HEK293 (cell line): ENCODE measurements around the gene PCSK5.

Experiments
- CTCF ChIA-PET: fragments of 350-600 bp; formaldehyde crosslinking; extraction: SDS; loops from one replicate; lab custom pipeline; 2021; ENCODE audit warnings: antibody characterized with exemption; lab: Yijun Ruan, JAX
- POLR2A ChIA-PET: fragments of 300-600 bp; formaldehyde crosslinking; extraction: SDS; loops from one replicate; lab custom pipeline; 2020; ENCODE audit warnings: antibody characterized with exemption, inconsistent platforms; lab: Yijun Ruan, JAX
- H3K27ac ChIP-seq: fragments of 200-500 bp; sonication (Bioruptor generic); 2 replicates; pipeline ENCODE4 v1.5.1; 2014; ENCODE audit warnings: low read depth, low read length, control low read depth, inconsistent platforms; ENCODE audit errors: extremely low read depth
- H3K36me3 ChIP-seq, 2 experiments: fragments of 200-500 bp in 1 of 2; sonication (Bioruptor generic) in 1 of 2; 1 replicate in 1 of 2; 2 replicates in 1 of 2; pipeline ENCODE4 v1.5.1; 2014 to 2017; ENCODE audit warnings: inconsistent platforms in 2 of 2, low read length in 2 of 2; ENCODE audit not compliant: control insufficient read depth in 2 of 2, insufficient read depth in 1 of 2
- H3K4me1 ChIP-seq: fragments of 200-500 bp; sonication (Bioruptor generic); 2 replicates; pipeline ENCODE4 v1.5.1; 2014; ENCODE audit warnings: mild to moderate bottlenecking, low read length, inconsistent platforms; ENCODE audit not compliant: control insufficient read depth, insufficient read depth
- H3K4me3 ChIP-seq: 2 replicates; pipeline ENCODE4 v1.5.1; 2011; ENCODE audit warnings: low read depth, mild to moderate bottlenecking, control low read depth, low read length, moderate library complexity
- H3K9me3 ChIP-seq: fragments of 200-500 bp; sonication (Bioruptor generic); 2 replicates; pipeline ENCODE4 v1.5.1; 2014; ENCODE audit warnings: low read depth, low read length, inconsistent platforms; ENCODE audit not compliant: control insufficient read depth, insufficient read depth
- GLI2 ChIP-seq: fragments of 450-650 bp; formaldehyde crosslinking; IDR thresholded peaks from 2 replicates; pipeline ENCODE4; 2017; ENCODE audit warnings: missing biosample characterization, missing genetic modification characterization, low read depth, borderline replicate concordance
- MYNN ChIP-seq: fragments of 450-650 bp; formaldehyde crosslinking; IDR thresholded peaks from 2 replicates; pipeline ENCODE4 v1.5.1; 2016; ENCODE audit warnings: missing biosample characterization, missing genetic modification characterization, borderline replicate concordance
- SALL2 ChIP-seq: fragments of 450-650 bp; formaldehyde crosslinking; IDR thresholded peaks from 2 replicates; pipeline ENCODE4 v1.5.0; 2017; ENCODE audit warnings: missing biosample characterization, mild to moderate bottlenecking, missing genetic modification characterization, borderline replicate concordance
- SP7 ChIP-seq: fragments of 450-650 bp; formaldehyde crosslinking; IDR thresholded peaks from 2 replicates; pipeline ENCODE4 v1.5.1; 2016; ENCODE audit warnings: missing biosample characterization, missing genetic modification characterization
- TRIM28 ChIP-seq: IDR thresholded peaks from 2 replicates; pipeline ENCODE4 v1.6.1; 2011; ENCODE audit warnings: low read length, control low read depth, borderline replicate concordance
- YY2 ChIP-seq: fragments of 450-650 bp; formaldehyde crosslinking; IDR thresholded peaks from 2 replicates; pipeline ENCODE4 v1.5.1; 2016; ENCODE audit warnings: missing biosample characterization, missing genetic modification characterization
- ZBTB7A ChIP-seq: fragments of 450-650 bp; formaldehyde crosslinking; IDR thresholded peaks from 2 replicates; pipeline ENCODE4 v1.5.1; 2016; ENCODE audit warnings: low read depth, missing biosample characterization, missing genetic modification characterization
- ZFP3 ChIP-seq: fragments of 450-650 bp; formaldehyde crosslinking; IDR thresholded peaks from 2 replicates; pipeline ENCODE4 v1.5.1; 2016; ENCODE audit warnings: low read depth, missing biosample characterization, missing genetic modification characterization
- ZFP69B ChIP-seq: fragments of 450-650 bp; formaldehyde crosslinking; IDR thresholded peaks from 2 replicates; pipeline ENCODE4 v1.5.1; 2016; ENCODE audit warnings: missing biosample characterization, missing genetic modification characterization
- ZNF140 ChIP-seq: fragments of 450-650 bp; formaldehyde crosslinking; IDR thresholded peaks from 2 replicates; pipeline ENCODE4 v1.5.1; 2016; ENCODE audit warnings: missing biosample characterization, missing genetic modification characterization
- ZNF157 ChIP-seq: fragments of 450-650 bp; formaldehyde crosslinking; IDR thresholded peaks from 2 replicates; pipeline ENCODE4 v1.5.1; 2016; ENCODE audit warnings: missing biosample characterization, missing genetic modification characterization
- ZNF174 ChIP-seq: fragments of 450-650 bp; formaldehyde crosslinking; IDR thresholded peaks from 2 replicates; pipeline ENCODE4 v1.5.0; 2017; ENCODE audit warnings: missing biosample characterization, mild to moderate bottlenecking, missing genetic modification characterization
- ZNF223 ChIP-seq: fragments of 450-650 bp; formaldehyde crosslinking; IDR thresholded peaks from 2 replicates; pipeline ENCODE4 v1.5.1; 2016; ENCODE audit warnings: missing biosample characterization, missing genetic modification characterization
- ZNF26 ChIP-seq: fragments of 450-650 bp; formaldehyde crosslinking; IDR thresholded peaks from 2 replicates; pipeline ENCODE4 v1.5.1; 2016; ENCODE audit warnings: missing biosample characterization, missing genetic modification characterization
- ZNF398 ChIP-seq: fragments of 450-650 bp; formaldehyde crosslinking; IDR thresholded peaks from 2 replicates; pipeline ENCODE4 v1.5.1; 2017; ENCODE audit warnings: missing biosample characterization, missing genetic modification characterization
- ZNF404 ChIP-seq: fragments of 450-650 bp; formaldehyde crosslinking; IDR thresholded peaks from 2 replicates; pipeline ENCODE4 v1.5.1; 2017; ENCODE audit warnings: missing biosample characterization, missing genetic modification characterization
- ZNF561 ChIP-seq: fragments of 450-650 bp; IDR thresholded peaks from 2 replicates; pipeline ENCODE4 v1.5.1; 2018; ENCODE audit warnings: missing biosample characterization, missing genetic modification characterization, borderline replicate concordance
- ZNF571 ChIP-seq: fragments of 450-650 bp; formaldehyde crosslinking; IDR thresholded peaks from 2 replicates; pipeline ENCODE4 v1.5.0; 2017; ENCODE audit warnings: missing biosample characterization, missing genetic modification characterization
- ZNF585B ChIP-seq: fragments of 450-650 bp; formaldehyde crosslinking; IDR thresholded peaks from 2 replicates; pipeline ENCODE4 v1.5.1; 2016; ENCODE audit warnings: missing biosample characterization, missing genetic modification characterization
- ZNF624 ChIP-seq: fragments of 450-650 bp; formaldehyde crosslinking; IDR thresholded peaks from 2 replicates; pipeline ENCODE4 v1.5.1; 2017; ENCODE audit warnings: missing biosample characterization, missing genetic modification characterization
- ZNF792 ChIP-seq: fragments of 450-650 bp; formaldehyde crosslinking; IDR thresholded peaks from 2 replicates; pipeline ENCODE4 v1.5.1; 2016; ENCODE audit warnings: missing biosample characterization, missing genetic modification characterization
- TF ChIP-seq, protein P1 (sequence below): fragments of 450-650 bp; formaldehyde crosslinking; IDR thresholded peaks from 2 replicates; pipeline ENCODE4 v1.5.1; 2016; ENCODE audit warnings: missing biosample characterization, missing genetic modification characterization, borderline replicate concordance
- TF ChIP-seq, protein P2 (sequence below): fragments of 450-650 bp; formaldehyde crosslinking; IDR thresholded peaks from 2 replicates; pipeline ENCODE4 v1.5.1; 2016; ENCODE audit warnings: missing biosample characterization, missing genetic modification characterization

PCSK5 gene

DNA sequence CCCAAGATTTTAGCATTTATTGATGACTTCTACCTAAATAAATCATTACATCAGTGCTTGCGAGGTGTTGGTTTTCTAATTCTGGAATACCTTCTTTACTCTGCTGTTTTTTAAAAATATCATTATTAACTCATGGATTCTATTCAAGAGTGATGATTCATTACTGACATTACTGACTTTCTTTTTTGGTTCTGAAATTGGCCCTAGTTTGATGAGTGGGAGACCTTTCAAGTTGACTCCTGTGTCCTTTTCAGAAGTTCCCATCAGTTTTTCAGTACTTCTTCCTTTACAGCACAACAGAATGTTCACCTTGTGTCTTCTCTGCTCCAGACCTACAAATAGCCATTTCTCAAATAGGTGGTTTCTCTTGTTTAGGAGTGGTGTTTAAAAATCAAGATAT lies 114.1 kb downstream of the PCSK5 start:
- H3K4me1 ChIP-seq = no peaks in the 10 kb centered on the region
- H3K9me3 ChIP-seq = no peaks in the 10 kb centered on the region
- H3K36me3 ChIP-seq = no peaks in the 10 kb centered on the region
- H3K27ac ChIP-seq = no peak overlapping the region
- ChIA-PET CTCF (no interaction called here), POLR2A (no interaction called here)
- no peak overlapping the region for H3K4me3 ChIP-seq
- no peak for TF ChIP-seq ZNF571 (tag by site-specific recombination)
- no peak for TF ChIP-seq SP7
- no peak for TF ChIP-seq MYNN (tag by site-specific recombination)
- TF ChIP-seq TRIM28 = no peak
- TF ChIP-seq SALL2 (tag by site-specific recombination) = no peak

DNA sequence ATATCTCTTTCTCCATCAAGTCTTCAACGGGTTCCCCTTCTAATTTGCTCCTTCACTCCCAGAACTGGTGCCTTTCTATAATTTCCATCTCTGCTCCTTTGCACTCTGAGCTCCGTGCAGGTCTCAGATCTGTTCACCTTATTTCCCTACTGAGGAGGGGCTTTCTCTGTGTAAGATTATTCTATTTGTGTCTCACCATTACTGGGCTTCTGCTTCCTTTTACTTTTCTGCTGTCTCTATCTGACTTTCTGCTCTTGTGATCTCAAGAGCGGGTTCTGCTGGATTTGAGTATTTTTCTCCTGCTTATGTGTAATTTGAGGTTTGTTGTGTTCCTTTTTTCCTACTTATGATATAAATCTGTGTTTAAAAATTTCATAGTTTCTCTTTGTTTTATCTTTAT lies 117.5 kb downstream of the PCSK5 start:
- Histone ChIP-seq H3K36me3 (no peaks in the 10 kb centered on the region), H3K4me1 (no peaks in the 10 kb centered on the region), H3K9me3 (no peaks in the 10 kb centered on the region), H3K4me3 (no peak overlapping the region), H3K27ac (no peak overlapping the region)
- TF ChIP-seq ZNF792 (tag by site-specific recombination) (no peak), ZBTB7A (tag by site-specific recombination) (no peak), ZFP69B (no peak), ZNF398 (tag by site-specific recombination) (no peak), YY2 (tag by site-specific recombination) (no peak), ZFP3 (tag by site-specific recombination) (no peak), ZNF223 (tag by site-specific recombination) (no peak), GLI2 (tag by site-specific recombination) (no peak), ZNF404 (no peak), ZNF585B (tag by site-specific recombination) (no peak), ZNF26 (tag by site-specific recombination) (no peak), ZNF157 (tag by site-specific recombination) (no peak), ZNF624 (no peak), ZNF140 (tag by site-specific recombination) (no peak), ZNF174 (tag by site-specific recombination) (no peak), ZNF561 (tag by site-specific recombination) (no peak)
- TF ChIP-seq, protein P1, sequence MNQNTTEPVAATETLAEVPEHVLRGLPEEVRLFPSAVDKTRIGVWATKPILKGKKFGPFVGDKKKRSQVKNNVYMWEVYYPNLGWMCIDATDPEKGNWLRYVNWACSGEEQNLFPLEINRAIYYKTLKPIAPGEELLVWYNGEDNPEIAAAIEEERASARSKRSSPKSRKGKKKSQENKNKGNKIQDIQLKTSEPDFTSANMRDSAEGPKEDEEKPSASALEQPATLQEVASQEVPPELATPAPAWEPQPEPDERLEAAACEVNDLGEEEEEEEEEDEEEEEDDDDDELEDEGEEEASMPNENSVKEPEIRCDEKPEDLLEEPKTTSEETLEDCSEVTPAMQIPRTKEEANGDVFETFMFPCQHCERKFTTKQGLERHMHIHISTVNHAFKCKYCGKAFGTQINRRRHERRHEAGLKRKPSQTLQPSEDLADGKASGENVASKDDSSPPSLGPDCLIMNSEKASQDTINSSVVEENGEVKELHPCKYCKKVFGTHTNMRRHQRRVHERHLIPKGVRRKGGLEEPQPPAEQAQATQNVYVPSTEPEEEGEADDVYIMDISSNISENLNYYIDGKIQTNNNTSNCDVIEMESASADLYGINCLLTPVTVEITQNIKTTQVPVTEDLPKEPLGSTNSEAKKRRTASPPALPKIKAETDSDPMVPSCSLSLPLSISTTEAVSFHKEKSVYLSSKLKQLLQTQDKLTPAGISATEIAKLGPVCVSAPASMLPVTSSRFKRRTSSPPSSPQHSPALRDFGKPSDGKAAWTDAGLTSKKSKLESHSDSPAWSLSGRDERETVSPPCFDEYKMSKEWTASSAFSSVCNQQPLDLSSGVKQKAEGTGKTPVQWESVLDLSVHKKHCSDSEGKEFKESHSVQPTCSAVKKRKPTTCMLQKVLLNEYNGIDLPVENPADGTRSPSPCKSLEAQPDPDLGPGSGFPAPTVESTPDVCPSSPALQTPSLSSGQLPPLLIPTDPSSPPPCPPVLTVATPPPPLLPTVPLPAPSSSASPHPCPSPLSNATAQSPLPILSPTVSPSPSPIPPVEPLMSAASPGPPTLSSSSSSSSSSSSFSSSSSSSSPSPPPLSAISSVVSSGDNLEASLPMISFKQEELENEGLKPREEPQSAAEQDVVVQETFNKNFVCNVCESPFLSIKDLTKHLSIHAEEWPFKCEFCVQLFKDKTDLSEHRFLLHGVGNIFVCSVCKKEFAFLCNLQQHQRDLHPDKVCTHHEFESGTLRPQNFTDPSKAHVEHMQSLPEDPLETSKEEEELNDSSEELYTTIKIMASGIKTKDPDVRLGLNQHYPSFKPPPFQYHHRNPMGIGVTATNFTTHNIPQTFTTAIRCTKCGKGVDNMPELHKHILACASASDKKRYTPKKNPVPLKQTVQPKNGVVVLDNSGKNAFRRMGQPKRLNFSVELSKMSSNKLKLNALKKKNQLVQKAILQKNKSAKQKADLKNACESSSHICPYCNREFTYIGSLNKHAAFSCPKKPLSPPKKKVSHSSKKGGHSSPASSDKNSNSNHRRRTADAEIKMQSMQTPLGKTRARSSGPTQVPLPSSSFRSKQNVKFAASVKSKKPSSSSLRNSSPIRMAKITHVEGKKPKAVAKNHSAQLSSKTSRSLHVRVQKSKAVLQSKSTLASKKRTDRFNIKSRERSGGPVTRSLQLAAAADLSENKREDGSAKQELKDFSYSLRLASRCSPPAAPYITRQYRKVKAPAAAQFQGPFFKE (tag by site-specific recombination) = no peak
- TF ChIP-seq, protein P2, sequence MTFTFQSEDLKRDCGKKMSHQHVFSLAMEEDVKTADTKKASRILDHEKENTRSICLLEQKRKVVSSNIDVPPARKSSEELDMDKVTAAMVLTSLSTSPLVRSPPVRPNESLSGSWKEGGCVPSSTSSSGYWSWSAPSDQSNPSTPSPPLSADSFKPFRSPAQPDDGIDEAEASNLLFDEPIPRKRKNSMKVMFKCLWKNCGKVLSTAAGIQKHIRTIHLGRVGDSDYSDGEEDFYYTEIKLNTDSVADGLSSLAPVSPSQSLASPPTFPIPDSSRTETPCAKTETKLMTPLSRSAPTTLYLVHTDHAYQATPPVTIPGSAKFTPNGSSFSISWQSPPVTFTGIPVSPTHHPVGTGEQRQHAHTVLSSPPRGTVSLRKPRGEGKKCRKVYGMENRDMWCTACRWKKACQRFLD (tag by site-specific recombination) = no peak
- ChIA-PET CTCF (interaction anchor here (0.6 kb wide), 1 partner anchor 726 kb away, joined by 6 read pairs; no protein-coding TSS in a partner anchor), POLR2A (no interaction called here)
